ENCODE measurements around the gene GPR3.
"Not testable (repeated sequence)": the region's sequence is repeated elsewhere in the genome, so short reads cannot be mapped to it uniquely, and the experiment has no call there.

GPR3 gene

GRCh38 chr1:27429029-27429425 lies 36.6 kb downstream of the GPR3 start:
- TF ChIP-seq CTCF (IDR thresholded peaks at IDR 0.05; ENCODE audit: low read depth, low read length): no peak
- DNase-seq (ENCODE audit: low read depth in 2 of 2): no peak
- no peak overlapping the region for H3K4me3 ChIP-seq (replicated peaks in 1 of 2; ENCODE audit: low read depth in 2 of 2, low read length in 2 of 2)

GRCh38 chr1:27430903-27431600 lies 38.6 kb downstream of the GPR3 start:
- no peak for TF ChIP-seq CTCF (IDR thresholded peaks at IDR 0.05; ENCODE audit: low read depth, low read length)
- peak; percentile 31 to 53 for DNase-seq (ENCODE audit: low read depth in 2 of 2)
- no peak overlapping the region for H3K4me3 ChIP-seq (replicated peaks in 1 of 2; ENCODE audit: low read depth in 2 of 2, low read length in 2 of 2)

- H3K4me3 ChIP-seq (replicated peaks in 1 of 2; ENCODE audit: low read depth in 2 of 2, low read length in 2 of 2): no peak overlapping the region
- no peak for DNase-seq (ENCODE audit: low read depth in 2 of 2)
- TF ChIP-seq CTCF (IDR thresholded peaks at IDR 0.05; ENCODE audit: low read depth, low read length): no peak
These were observed 39.1 kb downstream of the GPR3 start for GRCh38 chr1:27431601-27431940.

- H3K4me3 ChIP-seq (replicated peaks in 1 of 2; ENCODE audit: low read depth in 2 of 2, low read length in 2 of 2); DNase-seq (ENCODE audit: low read depth in 2 of 2): not testable (repeated sequence)
These were observed 40.3 kb downstream of the GPR3 start for GRCh38 chr1:27432725-27433124.

GRCh38 chr1:27433706-27434105 lies 41.3 kb downstream of the GPR3 start:
- no peak for TF ChIP-seq CTCF (IDR thresholded peaks at IDR 0.05; ENCODE audit: low read depth, low read length)
- no peak for DNase-seq (ENCODE audit: low read depth in 2 of 2)
- H3K4me3 ChIP-seq (replicated peaks in 1 of 2; ENCODE audit: low read depth in 2 of 2, low read length in 2 of 2): no peak overlapping the region

GRCh38 chr1:27435566-27436203 lies 43.3 kb downstream of the GPR3 start:
- H3K4me3 ChIP-seq (replicated peaks in 1 of 2; ENCODE audit: low read depth in 2 of 2, low read length in 2 of 2): no peak overlapping the region
- no peak for DNase-seq (ENCODE audit: low read depth in 2 of 2)
- no peak for TF ChIP-seq CTCF (IDR thresholded peaks at IDR 0.05; ENCODE audit: low read depth, low read length)

- TF ChIP-seq CTCF (IDR thresholded peaks at IDR 0.05; ENCODE audit: low read depth, low read length): no peak
- no peak overlapping the region for H3K4me3 ChIP-seq (replicated peaks in 1 of 2; ENCODE audit: low read depth in 2 of 2, low read length in 2 of 2)
These were observed 44.1 kb downstream of the GPR3 start for GRCh38 chr1:27436204-27437159.

More at GRCh38 chr1:27436204-27437159, 44.1 kb downstream of the GPR3 start:
- DNase-seq (ENCODE audit: low read depth in 2 of 2): peak; percentile 62 to 80
